GM21390 (cell line): ENCODE data around the gene RAB40C.

Source experiments
- ATAC-seq: cut with Tn5 transposase; IDR thresholded peaks from one replicate; pipeline ENCODE4 v1.9.1; 2021; ENCODE audit not compliant: unreplicated experiment

The RAB40C gene

DNA sequence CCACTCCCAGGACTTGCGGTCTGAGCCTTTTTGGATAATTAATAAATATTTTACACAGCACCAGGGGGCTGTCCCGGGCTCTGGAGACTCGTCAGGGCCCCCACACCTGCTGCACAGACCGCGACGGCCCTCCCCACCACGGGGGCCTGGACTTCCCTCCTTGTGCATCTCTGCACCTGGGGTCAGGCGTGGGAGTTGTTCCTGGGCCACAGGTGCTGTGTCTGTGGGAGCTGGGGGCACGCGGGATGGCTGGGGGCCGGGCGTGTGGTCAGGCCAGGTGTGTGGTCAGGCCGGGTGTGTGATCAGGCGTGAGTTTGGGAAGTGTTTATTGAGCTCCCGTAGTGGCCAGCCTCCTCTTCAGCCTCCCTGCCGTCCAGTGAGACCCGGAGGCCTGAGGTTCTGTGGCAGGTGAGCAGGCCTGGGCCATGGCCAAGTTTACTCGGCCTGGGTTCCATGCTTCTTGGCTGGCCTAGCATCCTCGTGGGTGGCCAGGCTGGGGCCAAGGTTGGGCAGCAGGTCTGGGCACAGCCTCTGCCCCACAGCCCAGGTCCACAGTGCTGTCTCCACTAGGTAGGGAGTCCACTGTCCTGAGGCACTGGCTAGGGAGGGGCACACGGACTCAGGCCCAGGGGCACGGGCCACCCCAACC is 88.5 kb downstream of the RAB40C start:
- ATAC-seq, result no peak
